ENCODE data around the gene MAD1L1.
"Not testable (repeated sequence)": the region's sequence is repeated elsewhere in the genome, so short reads cannot be mapped to it uniquely, and the experiment has no call there.

MAD1L1 gene

GRCh38 chr7:1828170-1828569, 404.6 kb downstream of the MAD1L1 start:
- DNase-seq; H3K4me3 ChIP-seq (ENCODE audit: insufficient read depth, low read depth, low read length, poor library complexity, severe bottlenecking); H3K36me3 ChIP-seq (ENCODE audit: control insufficient read depth, insufficient read depth, low read length); H3K27ac ChIP-seq (ENCODE audit: insufficient read depth, low read length, poor library complexity, severe bottlenecking); H3K27me3 ChIP-seq (replicated peaks; ENCODE audit: control insufficient read depth, insufficient read depth, low read length, poor library complexity, severe bottlenecking); H3K4me1 ChIP-seq (ENCODE audit: control insufficient read depth, insufficient read depth, low read length, poor library complexity, severe bottlenecking); H3K9me3 ChIP-seq (ENCODE audit: control insufficient read depth, low read length): not testable (repeated sequence)

- not testable (repeated sequence) for H3K4me3 ChIP-seq (ENCODE audit: insufficient read depth, low read depth, low read length, poor library complexity, severe bottlenecking); H3K9me3 ChIP-seq (ENCODE audit: control insufficient read depth, low read length); H3K27me3 ChIP-seq (replicated peaks; ENCODE audit: control insufficient read depth, insufficient read depth, low read length, poor library complexity, severe bottlenecking); H3K27ac ChIP-seq (ENCODE audit: insufficient read depth, low read length, poor library complexity, severe bottlenecking); DNase-seq; H3K36me3 ChIP-seq (ENCODE audit: control insufficient read depth, insufficient read depth, low read length); H3K4me1 ChIP-seq (ENCODE audit: control insufficient read depth, insufficient read depth, low read length, poor library complexity, severe bottlenecking)
Measured at GRCh38 chr7:1827521-1827981, 405.2 kb downstream of the MAD1L1 start.

GRCh38 chr7:1826931-1827330, 405.8 kb downstream of the MAD1L1 start:
- not testable (repeated sequence) for H3K36me3 ChIP-seq (ENCODE audit: control insufficient read depth, insufficient read depth, low read length); H3K4me3 ChIP-seq (ENCODE audit: insufficient read depth, low read depth, low read length, poor library complexity, severe bottlenecking); H3K4me1 ChIP-seq (ENCODE audit: control insufficient read depth, insufficient read depth, low read length, poor library complexity, severe bottlenecking); H3K9me3 ChIP-seq (ENCODE audit: control insufficient read depth, low read length); H3K27me3 ChIP-seq (replicated peaks; ENCODE audit: control insufficient read depth, insufficient read depth, low read length, poor library complexity, severe bottlenecking); DNase-seq; H3K27ac ChIP-seq (ENCODE audit: insufficient read depth, low read length, poor library complexity, severe bottlenecking)

- Histone ChIP-seq H3K36me3 (ENCODE audit: control insufficient read depth, insufficient read depth, low read length) (no peaks in the 10 kb centered on the region), H3K4me1 (ENCODE audit: control insufficient read depth, insufficient read depth, low read length, poor library complexity, severe bottlenecking) (peaks cover 4% of the 10 kb centered on the region), H3K27ac (ENCODE audit: insufficient read depth, low read length, poor library complexity, severe bottlenecking) (no peak overlapping the region), H3K9me3 (ENCODE audit: control insufficient read depth, low read length) (no peaks in the 10 kb centered on the region), H3K4me3 (ENCODE audit: insufficient read depth, low read depth, low read length, poor library complexity, severe bottlenecking) (no peak overlapping the region), H3K27me3 (replicated peaks; ENCODE audit: control insufficient read depth, insufficient read depth, low read length, poor library complexity, severe bottlenecking) (no peaks in the 10 kb centered on the region)
- no peak for DNase-seq
Measured at GRCh38 chr7:1825897-1826741, 406.6 kb downstream of the MAD1L1 start.

- not testable (repeated sequence) for H3K27ac ChIP-seq (ENCODE audit: insufficient read depth, low read length, poor library complexity, severe bottlenecking); H3K4me1 ChIP-seq (ENCODE audit: control insufficient read depth, insufficient read depth, low read length, poor library complexity, severe bottlenecking); H3K27me3 ChIP-seq (replicated peaks; ENCODE audit: control insufficient read depth, insufficient read depth, low read length, poor library complexity, severe bottlenecking); DNase-seq; H3K36me3 ChIP-seq (ENCODE audit: control insufficient read depth, insufficient read depth, low read length); H3K9me3 ChIP-seq (ENCODE audit: control insufficient read depth, low read length); H3K4me3 ChIP-seq (ENCODE audit: insufficient read depth, low read depth, low read length, poor library complexity, severe bottlenecking)
Measured at GRCh38 chr7:1825647-1825896, 407.2 kb downstream of the MAD1L1 start.

- H3K36me3 ChIP-seq (ENCODE audit: control insufficient read depth, insufficient read depth, low read length); H3K27ac ChIP-seq (ENCODE audit: insufficient read depth, low read length, poor library complexity, severe bottlenecking); H3K4me1 ChIP-seq (ENCODE audit: control insufficient read depth, insufficient read depth, low read length, poor library complexity, severe bottlenecking); H3K27me3 ChIP-seq (replicated peaks; ENCODE audit: control insufficient read depth, insufficient read depth, low read length, poor library complexity, severe bottlenecking); DNase-seq; H3K4me3 ChIP-seq (ENCODE audit: insufficient read depth, low read depth, low read length, poor library complexity, severe bottlenecking); H3K9me3 ChIP-seq (ENCODE audit: control insufficient read depth, low read length): not testable (repeated sequence)
Measured at GRCh38 chr7:1824882-1825646, 407.7 kb downstream of the MAD1L1 start.

GRCh38 chr7:1824151-1824881, 408.4 kb downstream of the MAD1L1 start:
- not testable (repeated sequence) for H3K9me3 ChIP-seq (ENCODE audit: control insufficient read depth, low read length); H3K27me3 ChIP-seq (replicated peaks; ENCODE audit: control insufficient read depth, insufficient read depth, low read length, poor library complexity, severe bottlenecking); H3K4me1 ChIP-seq (ENCODE audit: control insufficient read depth, insufficient read depth, low read length, poor library complexity, severe bottlenecking); DNase-seq; H3K4me3 ChIP-seq (ENCODE audit: insufficient read depth, low read depth, low read length, poor library complexity, severe bottlenecking); H3K36me3 ChIP-seq (ENCODE audit: control insufficient read depth, insufficient read depth, low read length); H3K27ac ChIP-seq (ENCODE audit: insufficient read depth, low read length, poor library complexity, severe bottlenecking)

- H3K36me3 ChIP-seq (ENCODE audit: control insufficient read depth, insufficient read depth, low read length): no peaks in the 10 kb centered on the region
- H3K4me1 ChIP-seq (ENCODE audit: control insufficient read depth, insufficient read depth, low read length, poor library complexity, severe bottlenecking): peaks cover 7% of the 10 kb centered on the region
- no peaks in the 10 kb centered on the region for H3K27me3 ChIP-seq (replicated peaks; ENCODE audit: control insufficient read depth, insufficient read depth, low read length, poor library complexity, severe bottlenecking)
- no peak overlapping the region for H3K4me3 ChIP-seq (ENCODE audit: insufficient read depth, low read depth, low read length, poor library complexity, severe bottlenecking)
- no peak overlapping the region for H3K27ac ChIP-seq (ENCODE audit: insufficient read depth, low read length, poor library complexity, severe bottlenecking)
- no peaks in the 10 kb centered on the region for H3K9me3 ChIP-seq (ENCODE audit: control insufficient read depth, low read length)
- no peak for DNase-seq
Measured at GRCh38 chr7:1823376-1824150, 409.2 kb downstream of the MAD1L1 start.

- H3K4me3 ChIP-seq (ENCODE audit: insufficient read depth, low read depth, low read length, poor library complexity, severe bottlenecking): no peak overlapping the region
- H3K36me3 ChIP-seq (ENCODE audit: control insufficient read depth, insufficient read depth, low read length): peaks cover 5% of the 10 kb centered on the region
- H3K27me3 ChIP-seq (replicated peaks; ENCODE audit: control insufficient read depth, insufficient read depth, low read length, poor library complexity, severe bottlenecking): no peaks in the 10 kb centered on the region
- no peak overlapping the region for H3K27ac ChIP-seq (ENCODE audit: insufficient read depth, low read length, poor library complexity, severe bottlenecking)
- H3K9me3 ChIP-seq (ENCODE audit: control insufficient read depth, low read length): no peaks in the 10 kb centered on the region
- DNase-seq: no peak
- H3K4me1 ChIP-seq (ENCODE audit: control insufficient read depth, insufficient read depth, low read length, poor library complexity, severe bottlenecking): peaks cover 3% of the 10 kb centered on the region
Measured at GRCh38 chr7:1819259-1819841, 413.4 kb downstream of the MAD1L1 start.

Measured in effector memory CD4-positive, alpha-beta T cell (primary cell).